MCF 10A (cell line): Measurements from ENCODE around the gene TREML1. TPM values are rescaled to one million over a fixed set of nuclear protein-coding genes. Genes with fewer than 3 reads are reported as not detected.

Experiments used
- BruUV-seq: library from RNA; stranded (reverse); fragments of 400-500 nt; replicated peaks from 2 replicates; lab custom pipeline; 2021; lab: Mats Ljungman, UMichigan
- CTCF ChIA-PET: fragments of 300-600 bp; sonication (Branson Sonifier 250); formaldehyde crosslinking; extraction: SDS; loops from one replicate; lab custom pipeline; 2021; ENCODE audit warnings: antibody characterized with exemption, inconsistent platforms; lab: Yijun Ruan, JAX
- POLR2A ChIA-PET: fragments of 300-600, 350-650 bp; sonication (Branson Sonifier 250); formaldehyde crosslinking; extraction: SDS; loops from one replicate; lab custom pipeline; 2020; ENCODE audit warnings: antibody characterized with exemption, inconsistent platforms; lab: Yijun Ruan, JAX
- DNase-seq: peaks from one replicate; pipeline ENCODE4 v3.0.0-alpha.2; 2018; ENCODE audit not compliant: unreplicated experiment
- H3K27ac Mint-ChIP-seq: one replicate; pipeline ENCODE4 v1.8.0; 2022; ENCODE audit warnings: mild to moderate bottlenecking, low read depth, mixed read lengths; ENCODE audit not compliant: unreplicated experiment
- H3K27me3 Mint-ChIP-seq: one replicate; pipeline ENCODE4 v1.8.0; 2022; ENCODE audit warnings: mixed read lengths; ENCODE audit not compliant: insufficient read depth, unreplicated experiment
- H3K36me3 Mint-ChIP-seq: one replicate; pipeline ENCODE4 v1.8.0; 2022; ENCODE audit warnings: mild to moderate bottlenecking, moderate library complexity, mixed read lengths; ENCODE audit not compliant: insufficient read depth, unreplicated experiment
- H3K4me1 Mint-ChIP-seq: one replicate; pipeline ENCODE4 v1.8.0; 2022; ENCODE audit warnings: mixed read lengths; ENCODE audit not compliant: insufficient read depth, unreplicated experiment
- H3K4me3 Mint-ChIP-seq: one replicate; pipeline ENCODE4 v1.8.0; 2022; ENCODE audit warnings: mild to moderate bottlenecking, moderate library complexity, mixed read lengths; ENCODE audit not compliant: unreplicated experiment
- H3K9me3 Mint-ChIP-seq: one replicate; pipeline ENCODE4 v1.8.0; 2022; ENCODE audit warnings: mixed read lengths; ENCODE audit not compliant: unreplicated experiment
- intact Hi-C: fragments of 100-400 bp; cut with micrococcal nuclease; formaldehyde crosslinking; loops from 2 replicates; pipeline ENCODE4 v1.14.1; 2022
- total RNA-seq: library from RNA; stranded (reverse); gene quantifications from 2 replicates; pipeline ENCODE4 v1.2.3, GENCODE V29; 2022
- TF ChIP-seq, protein P1 (sequence below): fragments of 200-600 bp; IDR thresholded peaks from one replicate; pipeline ENCODE4 v1.8.0; 2022; ENCODE audit warnings: antibody characterized with exemption, mild to moderate bottlenecking; ENCODE audit not compliant: unreplicated experiment

The TREML1 gene
- total RNA-seq, 1 experiment from 2014 or later, result not detected

DNA sequence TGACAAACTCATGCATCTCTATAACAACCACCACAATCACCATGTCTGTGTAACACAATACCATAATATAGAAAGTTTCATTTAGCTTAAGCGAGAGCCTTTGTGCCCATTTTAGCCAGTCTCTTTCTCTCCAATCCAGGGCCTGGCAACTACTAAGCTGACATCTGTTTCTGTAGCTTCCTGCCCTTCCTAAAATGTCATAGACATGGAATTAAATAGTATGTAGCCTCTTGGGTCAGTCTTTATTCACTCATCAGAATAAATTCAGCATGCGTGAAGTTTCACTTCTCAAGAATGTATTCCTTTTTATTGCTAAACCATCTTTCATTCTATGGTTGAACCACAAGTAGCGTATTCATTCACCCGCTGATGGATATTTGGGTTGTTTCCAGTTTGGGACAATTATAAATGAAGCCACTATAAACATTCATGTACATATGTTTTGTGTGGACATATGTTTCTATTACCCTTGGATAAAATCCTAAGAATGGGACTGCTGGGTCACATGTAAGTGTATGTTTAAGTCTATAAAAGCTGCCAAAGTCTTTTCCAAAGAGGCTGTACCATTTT lies 10.5 kb upstream of the TREML1 start:
- TF ChIP-seq, protein P1, sequence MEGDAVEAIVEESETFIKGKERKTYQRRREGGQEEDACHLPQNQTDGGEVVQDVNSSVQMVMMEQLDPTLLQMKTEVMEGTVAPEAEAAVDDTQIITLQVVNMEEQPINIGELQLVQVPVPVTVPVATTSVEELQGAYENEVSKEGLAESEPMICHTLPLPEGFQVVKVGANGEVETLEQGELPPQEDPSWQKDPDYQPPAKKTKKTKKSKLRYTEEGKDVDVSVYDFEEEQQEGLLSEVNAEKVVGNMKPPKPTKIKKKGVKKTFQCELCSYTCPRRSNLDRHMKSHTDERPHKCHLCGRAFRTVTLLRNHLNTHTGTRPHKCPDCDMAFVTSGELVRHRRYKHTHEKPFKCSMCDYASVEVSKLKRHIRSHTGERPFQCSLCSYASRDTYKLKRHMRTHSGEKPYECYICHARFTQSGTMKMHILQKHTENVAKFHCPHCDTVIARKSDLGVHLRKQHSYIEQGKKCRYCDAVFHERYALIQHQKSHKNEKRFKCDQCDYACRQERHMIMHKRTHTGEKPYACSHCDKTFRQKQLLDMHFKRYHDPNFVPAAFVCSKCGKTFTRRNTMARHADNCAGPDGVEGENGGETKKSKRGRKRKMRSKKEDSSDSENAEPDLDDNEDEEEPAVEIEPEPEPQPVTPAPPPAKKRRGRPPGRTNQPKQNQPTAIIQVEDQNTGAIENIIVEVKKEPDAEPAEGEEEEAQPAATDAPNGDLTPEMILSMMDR, result no peak
- CTCF ChIA-PET, result no interaction called here
- no peak overlapping the region for H3K27ac Mint-ChIP-seq
- peaks cover 5% of the 10 kb centered on the region for H3K36me3 Mint-ChIP-seq
- BruUV-seq, result no TSS peak
- POLR2A ChIA-PET, result no interaction called here
- no peak for DNase-seq
- H3K9me3 Mint-ChIP-seq, result no peaks in the 10 kb centered on the region
- peaks cover 18% of the 10 kb centered on the region for H3K27me3 Mint-ChIP-seq
- intact Hi-C loops, result no loop called here
- H3K4me3 Mint-ChIP-seq, result no peak overlapping the region
- H3K4me1 Mint-ChIP-seq, result no peaks in the 10 kb centered on the region

GRCh38 chr6:41163419-41163717 lies 9.2 kb upstream of the TREML1 start:
- H3K36me3 Mint-ChIP-seq, result peaks cover 5% of the 10 kb centered on the region
- H3K4me1 Mint-ChIP-seq, result no peaks in the 10 kb centered on the region
- no peaks in the 10 kb centered on the region for H3K9me3 Mint-ChIP-seq
- no peak for DNase-seq
- BruUV-seq, result no TSS peak
- ChIA-PET POLR2A (no interaction called here), CTCF (no interaction called here)
- no peak overlapping the region for H3K4me3 Mint-ChIP-seq
- intact Hi-C loops, result no loop called here
- TF ChIP-seq, protein P1, result no peak
- H3K27ac Mint-ChIP-seq, result no peak overlapping the region
- H3K27me3 Mint-ChIP-seq, result peaks cover 18% of the 10 kb centered on the region

DNA sequence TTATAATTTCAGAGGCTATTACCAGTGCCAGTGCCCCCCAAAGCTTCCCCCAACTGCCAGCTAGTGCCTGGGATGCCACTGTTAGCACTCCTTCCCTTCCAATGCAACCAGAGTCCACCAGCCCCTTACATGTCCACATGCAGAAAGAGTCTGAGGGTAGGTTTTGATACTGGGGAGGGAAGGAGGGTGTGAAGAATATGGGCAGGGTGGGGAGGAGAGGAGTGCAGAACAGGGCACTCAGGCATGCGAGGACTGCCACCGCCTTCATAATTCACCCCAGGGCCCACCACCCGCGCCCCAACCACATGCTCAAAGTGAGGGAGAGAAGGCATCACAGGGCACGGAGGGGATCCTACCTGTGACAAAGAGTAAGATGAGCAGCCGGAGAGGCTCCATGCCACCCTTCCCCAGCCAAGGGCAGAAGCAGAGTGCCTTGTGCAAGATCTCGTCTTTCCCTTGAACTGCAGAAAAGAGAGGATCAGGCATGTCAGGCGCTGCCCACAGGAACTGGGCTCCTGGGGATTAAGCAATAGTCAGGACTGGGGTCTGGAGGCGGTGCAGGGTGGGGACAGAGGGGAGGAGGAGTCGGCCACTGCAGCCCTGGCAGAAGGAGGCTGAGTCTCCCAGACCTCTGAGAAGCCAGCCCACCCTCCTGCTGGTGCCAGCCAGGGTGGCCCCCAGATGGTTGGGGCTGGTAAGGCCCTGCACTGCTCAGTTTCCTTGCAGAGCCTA lies 8.7 kb upstream of the TREML1 start, which contains the start of gene TREM2:
TREM2 (minus strand) TSS at position 430 of the 732 bp plus-strand sequence; CDS start at position 396, 34 bp downstream.
- Mint-ChIP-seq H3K4me1 (no peaks in the 10 kb centered on the region), H3K36me3 (peaks cover 5% of the 10 kb centered on the region), H3K27me3 (peaks cover 18% of the 10 kb centered on the region), H3K27ac (no peak within 1 kb of the TSS), H3K9me3 (no peaks in the 10 kb centered on the region), H3K4me3 (no peak within 1 kb of the TSS)
- intact Hi-C loops, result no loop called here
- no TSS peak for BruUV-seq
- CTCF ChIA-PET, result no interaction called here
- TF ChIP-seq, protein P1, result no peak
- DNase-seq, result peak; percentile 20
- POLR2A ChIA-PET, result no interaction called here

GRCh38 chr6:41161851-41162552 lies 7.9 kb upstream of the TREML1 start:
- BruUV-seq, result no TSS peak
- Mint-ChIP-seq H3K4me1 (peaks cover 4% of the 10 kb centered on the region), H3K9me3 (no peaks in the 10 kb centered on the region), H3K36me3 (peaks cover 5% of the 10 kb centered on the region), H3K27ac (no peak overlapping the region), H3K27me3 (peaks cover 12% of the 10 kb centered on the region), H3K4me3 (no peak overlapping the region)
- DNase-seq, result no peak
- intact Hi-C loops, result no loop called here
- TF ChIP-seq, protein P1, result no peak
- ChIA-PET POLR2A (no interaction called here), CTCF (interaction anchor here (0.6 kb wide), 1 partner anchor 1183 kb away, joined by 3 read pairs; no protein-coding TSS in a partner anchor)
